Tongue (tissue), 2 donors: ENCODE data around the gene INA. TPM values are rescaled to one million over a fixed set of nuclear protein-coding genes. Genes with fewer than 3 reads are reported as not detected.

Source experiments
- DNase-seq: peaks from one replicate; pipeline ENCODE4 v3.0.0-alpha.2; 2015
- total RNA-seq: library from RNA; depleted of rRNA; stranded (reverse); fragments of >200 nt; gene quantifications from one replicate; pipeline ENCODE4 v1.2.3, GENCODE V29; 2014

The INA gene
- total RNA-seq, 1 donor from 2014 or later, result 1.0 TPM

- no peak for DNase-seq
Observed at GRCh38 chr10:103276251-103276895, 565 bp upstream of the INA start.

GRCh38 chr10:103277713-103278536 is 987 bp downstream of the INA start:
- no peak for DNase-seq

- no peak for DNase-seq
Observed at GRCh38 chr10:103278537-103278823, 1.5 kb downstream of the INA start.

GRCh38 chr10:103278862-103279298 is 1.9 kb downstream of the INA start:
- DNase-seq, result peak; percentile 84

GRCh38 chr10:103280031-103280430 is 3.1 kb downstream of the INA start:
- no peak for DNase-seq

- no peak for DNase-seq
Observed at GRCh38 chr10:103280506-103280905, 3.6 kb downstream of the INA start.

GRCh38 chr10:103281753-103282152 is 4.8 kb downstream of the INA start:
- peak; percentile 92 for DNase-seq

GRCh38 chr10:103282961-103283360 is 6.0 kb downstream of the INA start:
- no peak for DNase-seq

GRCh38 chr10:103284170-103284569 is 7.2 kb downstream of the INA start:
- DNase-seq, result no peak

- no peak for DNase-seq
Observed at GRCh38 chr10:103287992-103288391, 11.1 kb downstream of the INA start.

- DNase-seq, result no peak
Observed at GRCh38 chr10:103291588-103291987, 14.7 kb downstream of the INA start.

GRCh38 chr10:103295374-103296015 is 18.6 kb downstream of the INA start:
- DNase-seq, result no peak

GRCh38 chr10:103307594-103307993 is 30.7 kb downstream of the INA start:
- no peak for DNase-seq

GRCh38 chr10:103310197-103310596 is 33.3 kb downstream of the INA start:
- DNase-seq, result no peak

- DNase-seq, result no peak
Observed at GRCh38 chr10:103316087-103316486, 39.1 kb downstream of the INA start.

- no peak for DNase-seq
Observed at GRCh38 chr10:103327906-103328305, 51.0 kb downstream of the INA start.

GRCh38 chr10:103333934-103334520 is 57.1 kb downstream of the INA start:
- peak; percentile 37 for DNase-seq

- DNase-seq, result no peak
Observed at GRCh38 chr10:103334567-103334966, 57.6 kb downstream of the INA start.

- no peak for DNase-seq
Observed at GRCh38 chr10:103336370-103336769, 59.4 kb downstream of the INA start.
